WTC11 (cell line): Measurements from ENCODE around the gene PHF24. TPM values are rescaled to one million over a fixed set of nuclear protein-coding genes. Genes with fewer than 3 reads are reported as not detected.

Experiments used
- ATAC-seq: fragments of 200-7000 bp; cut with Tn5 transposase; 2 replicates; pipeline ENCODE4 v1.10.0; 2021; ENCODE audit warnings: mild to moderate bottlenecking, moderate library complexity
- CTCF ChIA-PET: fragments of 300-600 bp; sonication (Branson Sonifier 250); formaldehyde crosslinking; loops from one replicate; lab custom pipeline; 2021; ENCODE audit warnings: antibody characterized with exemption; lab: Charles Lee
- POLR2A ChIA-PET: fragments of 350-600 bp; sonication (Branson Sonifier 250); formaldehyde crosslinking; loops from one replicate; lab custom pipeline; 2021; ENCODE audit warnings: antibody characterized with exemption; lab: Charles Lee
- DNase-seq: peaks from one replicate; pipeline ENCODE4 v3.0.0; 2021; ENCODE audit warnings: low spot score
- H3K27ac Mint-ChIP-seq: 2 replicates; pipeline ENCODE4 v1.8.0; 2021; ENCODE audit warnings: mixed read lengths
- H3K27me3 Mint-ChIP-seq: 2 replicates; pipeline ENCODE4 v1.8.0; 2021; ENCODE audit warnings: low read depth, mild to moderate bottlenecking, moderate library complexity, mixed read lengths
- H3K36me3 Mint-ChIP-seq: 2 replicates; pipeline ENCODE4 v1.8.0; 2021; ENCODE audit warnings: mixed read lengths
- H3K4me1 Mint-ChIP-seq: 2 replicates; pipeline ENCODE4 v1.8.0; 2022; ENCODE audit warnings: mixed read lengths
- H3K4me3 Mint-ChIP-seq: 2 replicates; pipeline ENCODE4 v1.8.0; 2021; ENCODE audit warnings: mild to moderate bottlenecking, moderate library complexity, mixed read lengths
- H3K9me3 Mint-ChIP-seq: 2 replicates; pipeline ENCODE4 v1.8.0; 2021; ENCODE audit warnings: mixed read lengths
- ATF2 ChIP-seq: sonication (generic); formaldehyde crosslinking; IDR thresholded peaks from 2 replicates; pipeline ENCODE4 v1.8.1; 2022; ENCODE audit warnings: low read depth, missing genetic modification reagents, borderline replicate concordance
- CBFB ChIP-seq: sonication (generic); formaldehyde crosslinking; IDR thresholded peaks from 2 replicates; pipeline ENCODE4 v1.8.1; 2022; ENCODE audit warnings: mild to moderate bottlenecking, low read depth, missing genetic modification reagents
- EMX1 ChIP-seq: fragments of 250-450 bp; sonication (Bioruptor Pico); IDR thresholded peaks from 2 replicates; pipeline ENCODE4 v1.8.0; 2021; ENCODE audit warnings: mild to moderate bottlenecking
- FOXP1 ChIP-seq: sonication (generic); formaldehyde crosslinking; IDR thresholded peaks from 2 replicates; pipeline ENCODE4 v1.8.0; 2022; ENCODE audit warnings: missing genetic modification reagents, mild to moderate bottlenecking, moderate library complexity, borderline replicate concordance
- GABPB1 ChIP-seq: sonication (generic); formaldehyde crosslinking; IDR thresholded peaks from 2 replicates; pipeline ENCODE4 v1.8.1; 2023; ENCODE audit warnings: mild to moderate bottlenecking, missing genetic modification reagents
- HMGA2 ChIP-seq: fragments of 250-450 bp; sonication (Bioruptor Pico); IDR thresholded peaks from 2 replicates; pipeline ENCODE4 v1.4.0; 2021; ENCODE audit warnings: mild to moderate bottlenecking, moderate library complexity
- IRF1 ChIP-seq: sonication (generic); formaldehyde crosslinking; IDR thresholded peaks from 2 replicates; pipeline ENCODE4 v1.8.0; 2023; ENCODE audit warnings: missing genetic modification reagents
- IRF2 ChIP-seq: sonication (generic); formaldehyde crosslinking; IDR thresholded peaks from 2 replicates; pipeline ENCODE4 v1.8.0; 2022; ENCODE audit warnings: low read depth, missing genetic modification reagents, borderline replicate concordance
- MAX ChIP-seq: sonication (generic); formaldehyde crosslinking; IDR thresholded peaks from 2 replicates; pipeline ENCODE4 v1.8.0; 2022; ENCODE audit warnings: mild to moderate bottlenecking, missing genetic modification reagents
- MXD4 ChIP-seq: fragments of 250-450 bp; sonication (Bioruptor Pico); IDR thresholded peaks from 2 replicates; pipeline ENCODE4 v1.8.0; 2021; ENCODE audit warnings: mild to moderate bottlenecking, moderate library complexity, borderline replicate concordance
- NFATC4 ChIP-seq: fragments of 250-450 bp; sonication (Bioruptor Pico); IDR thresholded peaks from 2 replicates; pipeline ENCODE4 v1.9.0; 2021; ENCODE audit warnings: mild to moderate bottlenecking
- NR2C2 ChIP-seq: sonication (generic); formaldehyde crosslinking; IDR thresholded peaks from 2 replicates; pipeline ENCODE4 v1.8.0; 2022; ENCODE audit warnings: mild to moderate bottlenecking, missing genetic modification reagents
- OVOL2 ChIP-seq: fragments of 250-450 bp; sonication (Bioruptor Pico); IDR thresholded peaks from 2 replicates; pipeline ENCODE4 v1.9.0; 2021; ENCODE audit warnings: mild to moderate bottlenecking, borderline replicate concordance
- PRDM15 ChIP-seq: sonication (generic); formaldehyde crosslinking; IDR thresholded peaks from 2 replicates; pipeline ENCODE4 v1.8.0; 2022; ENCODE audit warnings: missing genetic modification reagents
- PRRX2 ChIP-seq: fragments of 250-450 bp; sonication (Bioruptor Pico); IDR thresholded peaks from 2 replicates; pipeline ENCODE4 v1.8.0; 2021; ENCODE audit warnings: mild to moderate bottlenecking
- RORB ChIP-seq: fragments of 250-450 bp; sonication (Bioruptor Pico); IDR thresholded peaks from 2 replicates; pipeline ENCODE4 v1.9.0; 2021; ENCODE audit warnings: mild to moderate bottlenecking
- STAT6 ChIP-seq: sonication (generic); formaldehyde crosslinking; conservative IDR thresholded peaks from 2 replicates; pipeline ENCODE4 v1.8.1; 2023; ENCODE audit warnings: mild to moderate bottlenecking, low read depth, missing genetic modification reagents, moderate library complexity
- TCF7 ChIP-seq: sonication (generic); formaldehyde crosslinking; IDR thresholded peaks from 2 replicates; pipeline ENCODE4 v1.8.0; 2022; ENCODE audit warnings: mild to moderate bottlenecking, low read depth, missing genetic modification reagents, moderate library complexity
- TEAD1 ChIP-seq: sonication (generic); formaldehyde crosslinking; IDR thresholded peaks from 2 replicates; pipeline ENCODE4 v1.8.0; 2022; ENCODE audit warnings: mild to moderate bottlenecking, missing genetic modification reagents
- TP53 ChIP-seq: sonication (generic); formaldehyde crosslinking; IDR thresholded peaks from 2 replicates; pipeline ENCODE4 v1.8.1; 2023; ENCODE audit warnings: mild to moderate bottlenecking, missing genetic modification reagents
- USF1 ChIP-seq: sonication (generic); formaldehyde crosslinking; IDR thresholded peaks from 2 replicates; pipeline ENCODE4 v1.8.0; 2022; ENCODE audit warnings: mild to moderate bottlenecking, missing genetic modification reagents
- USF2 ChIP-seq: sonication (generic); formaldehyde crosslinking; IDR thresholded peaks from 2 replicates; pipeline ENCODE4 v1.8.1; 2023; ENCODE audit warnings: mild to moderate bottlenecking, missing genetic modification reagents, moderate library complexity
- ZNF121 ChIP-seq: sonication (generic); formaldehyde crosslinking; IDR thresholded peaks from 2 replicates; pipeline ENCODE4 v1.8.0; 2023; ENCODE audit warnings: missing genetic modification reagents
- ZNF263 ChIP-seq: sonication (generic); formaldehyde crosslinking; IDR thresholded peaks from 2 replicates; pipeline ENCODE4 v1.8.1; 2022; ENCODE audit warnings: low read depth, mild to moderate bottlenecking, moderate library complexity, missing genetic modification reagents
- total RNA-seq: library from RNA; stranded (reverse); gene quantifications from 3 replicates; pipeline ENCODE4 v1.2.3, GENCODE V29; 2021

PHF24 gene
- total RNA-seq, 1 experiment from 2014 or later: 0.59 TPM

GRCh38 chr9:34962546-34962945 lies 4.5 kb downstream of the PHF24 start:
- TF ChIP-seq ZNF121: no peak
- no peak for TF ChIP-seq NFATC4 (CRISPR knock-in tag)
- TF ChIP-seq USF2 (CRISPR knock-in tag): no peak
- TF ChIP-seq GABPB1 (CRISPR knock-in tag): no peak
- TF ChIP-seq STAT6: no peak
- TF ChIP-seq PRRX2 (CRISPR knock-in tag): no peak
- no peak for TF ChIP-seq ATF2 (CRISPR knock-in tag)
- no peak for TF ChIP-seq FOXP1
- TF ChIP-seq USF1 (CRISPR knock-in tag): no peak
- no peak for TF ChIP-seq NR2C2 (CRISPR knock-in tag)
- no peak for TF ChIP-seq IRF1 (CRISPR knock-in tag)
- TF ChIP-seq, all 79 proteins: peak for 0
- no peaks in the 10 kb centered on the region for H3K36me3 Mint-ChIP-seq
- DNase-seq (no peak), ATAC-seq (no peak)
- H3K27ac Mint-ChIP-seq: no peak overlapping the region
- peaks cover 35% of the 10 kb centered on the region for H3K27me3 Mint-ChIP-seq
- CTCF ChIA-PET: interaction anchor here (0.8 to 3.0 kb wide), 8 partner anchors 10 to 202 kb away, joined by 3 to 22 read pairs (median 8); partner anchors contain the start of gene DNAJB5
- POLR2A ChIA-PET: no interaction called here
- H3K4me3 Mint-ChIP-seq: no peak overlapping the region
- peaks cover 16% of the 10 kb centered on the region for H3K4me1 Mint-ChIP-seq
- H3K9me3 Mint-ChIP-seq: no peaks in the 10 kb centered on the region

- Mint-ChIP-seq H3K9me3 (no peaks in the 10 kb centered on the region), H3K4me1 (peaks cover 16% of the 10 kb centered on the region), H3K27me3 (peaks cover 32% of the 10 kb centered on the region), H3K4me3 (no peak overlapping the region), H3K27ac (no peak overlapping the region), H3K36me3 (no peaks in the 10 kb centered on the region)
- ChIA-PET POLR2A (interaction anchor here (0.7 kb wide), 1 partner anchor 1134 kb away, joined by 3 read pairs; no protein-coding TSS in a partner anchor), CTCF (interaction anchor here (1.1 to 2.3 kb wide), 2 partner anchors 34 to 64 kb away, joined by 3 to 14 read pairs; no protein-coding TSS in a partner anchor)
- ATAC-seq (no peak), DNase-seq (no peak)
- TF ChIP-seq MAX (no peak), PRDM15 (CRISPR knock-in tag) (no peak), MXD4 (no peak), RORB (no peak), OVOL2 (CRISPR knock-in tag) (no peak), NFATC4 (CRISPR knock-in tag) (no peak), TEAD1 (CRISPR knock-in tag) (no peak), TCF7 (CRISPR knock-in tag) (no peak), ATF2 (CRISPR knock-in tag) (no peak), ZNF121 (no peak), HMGA2 (CRISPR knock-in tag) (no peak), FOXP1 (no peak), ZNF263 (no peak), IRF2 (CRISPR knock-in tag) (no peak), TP53 (CRISPR knock-in tag) (no peak), NR2C2 (CRISPR knock-in tag) (no peak), EMX1 (CRISPR knock-in tag) (no peak), CBFB (CRISPR knock-in tag) (no peak)
These were observed 5.5 kb downstream of the PHF24 start for GRCh38 chr9:34963552-34963951.
